Gastrocnemius medialis (tissue), 4 donors: Measurements from ENCODE around the gene PPIL6. TPM values are rescaled to one million over a fixed set of nuclear protein-coding genes. Genes with fewer than 3 reads are reported as not detected.
"Not testable (repeated sequence)": the region's sequence is repeated elsewhere in the genome, so short reads cannot be mapped to it uniquely, and the experiment has no call there.

Source experiments
- ATAC-seq, 2 donors: fragments of 150-250 bp; one replicate each; pipeline ENCODE4 v1.9.1; 2016
- DNase-seq, 2 donors: peaks; one replicate each; pipeline ENCODE4 v3.0.0-alpha.2; 2019
- H3K27ac ChIP-seq, 4 donors: fragments of 200-600 bp; sonication (generic); 1 replicate in 1 of 4; 2 replicates in 3 of 4; pipeline ENCODE4 v1.5.1; 2016 to 2018; ENCODE audit warnings: mild to moderate bottlenecking in 2 of 4, moderate library complexity in 1 of 4
- H3K27me3 ChIP-seq, 3 donors: fragments of 200-600 bp; sonication (generic) in 2 of 3; 1 replicate in 1 of 3; 2 replicates in 2 of 3; pipeline versions ENCODE4 v1.5.1 to v1.6.0; 2016 to 2019; ENCODE audit warnings: mild to moderate bottlenecking in 1 of 3, moderate library complexity in 1 of 3
- H3K36me3 ChIP-seq, 2 donors: fragments of 200-600 bp; sonication (generic) in 1 of 2; one replicate each; pipeline ENCODE4 v1.5.1; 2017 to 2018
- H3K4me1 ChIP-seq, 2 donors: fragments of 200-600 bp; sonication (generic) in 1 of 2; one replicate each; pipeline ENCODE4 v1.5.1; 2016 to 2017; ENCODE audit warnings: mild to moderate bottlenecking in 2 of 2
- H3K4me3 ChIP-seq, 4 donors: fragments of 200-600 bp; sonication (generic) in 3 of 4; 1 replicate in 1 of 4; 2 replicates in 3 of 4; pipeline ENCODE4 v1.5.1; 2016 to 2019; ENCODE audit warnings: mild to moderate bottlenecking in 2 of 4
- H3K9me3 ChIP-seq, 3 donors: fragments of 200-600 bp; sonication (generic) in 2 of 3; 1 replicate in 1 of 3; 2 replicates in 2 of 3; pipeline ENCODE4 v1.5.1; 2016 to 2019
- POLR2A ChIP-seq, 2 donors: fragments of 450-650 bp; IDR thresholded peaks; one replicate each; pipeline ENCODE4 v1.6.1; 2017; ENCODE audit warnings: antibody characterized with exemption in 2 of 2, mild to moderate bottlenecking in 2 of 2, moderate library complexity in 2 of 2
- in situ Hi-C, 4 donors: fragments of 200-750 bp; cut with MboI; loops; one replicate each; pipeline versions ENCODE4 v1.15.0 to v1.8.0; 2017; ENCODE audit warnings: low sequenced_read_pairs in 4 of 4
- intact Hi-C: fragments of 100-400 bp; cut with DNase I; formaldehyde crosslinking; loops from one replicate; pipeline ENCODE4 v1.15.1; 2023; ENCODE audit warnings: low total_unique reads
- total RNA-seq, 4 donors: library from RNA; depleted of rRNA; stranded (reverse); fragments of >200 nt; gene quantifications; one replicate each; pipeline versions ENCODE4 v1.1.0 to v1.2.3, GENCODE V29; 2016
- TF ChIP-seq, protein P1 (sequence below), 5 experiments: fragments of 450-650 bp in 3 of 5; fragments of 200-600 bp in 2 of 5; sonication (generic) in 2 of 5; IDR thresholded peaks in 4 of 5; conservative IDR thresholded peaks in 1 of 5; 1 replicate in 4 of 5; 2 replicates in 1 of 5; pipeline ENCODE4 v1.5.1; 2016 to 2019; ENCODE audit warnings: antibody characterized with exemption in 5 of 5, mild to moderate bottlenecking in 3 of 5, moderate library complexity in 3 of 5

The PPIL6 gene
- total RNA-seq, 4 donors from 2014 or later: 0.64 to 2.9 (median 1.3) TPM

DNA sequence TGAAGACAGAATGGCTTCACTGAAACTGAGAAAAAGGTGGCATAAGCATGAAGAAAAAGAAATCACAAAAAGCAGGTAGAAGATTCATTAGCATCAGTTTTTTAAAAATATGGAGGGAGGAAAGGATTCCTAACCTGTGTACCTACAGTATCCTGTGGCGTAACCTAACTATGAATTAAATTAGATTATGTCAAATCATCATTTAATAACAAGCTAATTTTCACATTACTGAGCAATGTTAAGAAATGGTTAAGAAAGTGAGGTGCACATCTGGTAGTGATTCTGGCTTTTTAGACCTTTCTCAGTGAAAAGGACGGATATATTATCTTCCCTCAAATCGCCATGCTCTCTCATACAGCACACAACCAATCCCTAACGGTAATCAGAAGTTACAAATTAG lies 70.7 kb downstream of the PPIL6 start:
- TF ChIP-seq POLR2A (IDR thresholded peaks at IDR 0.05): no peak
- TF ChIP-seq, protein P1, sequence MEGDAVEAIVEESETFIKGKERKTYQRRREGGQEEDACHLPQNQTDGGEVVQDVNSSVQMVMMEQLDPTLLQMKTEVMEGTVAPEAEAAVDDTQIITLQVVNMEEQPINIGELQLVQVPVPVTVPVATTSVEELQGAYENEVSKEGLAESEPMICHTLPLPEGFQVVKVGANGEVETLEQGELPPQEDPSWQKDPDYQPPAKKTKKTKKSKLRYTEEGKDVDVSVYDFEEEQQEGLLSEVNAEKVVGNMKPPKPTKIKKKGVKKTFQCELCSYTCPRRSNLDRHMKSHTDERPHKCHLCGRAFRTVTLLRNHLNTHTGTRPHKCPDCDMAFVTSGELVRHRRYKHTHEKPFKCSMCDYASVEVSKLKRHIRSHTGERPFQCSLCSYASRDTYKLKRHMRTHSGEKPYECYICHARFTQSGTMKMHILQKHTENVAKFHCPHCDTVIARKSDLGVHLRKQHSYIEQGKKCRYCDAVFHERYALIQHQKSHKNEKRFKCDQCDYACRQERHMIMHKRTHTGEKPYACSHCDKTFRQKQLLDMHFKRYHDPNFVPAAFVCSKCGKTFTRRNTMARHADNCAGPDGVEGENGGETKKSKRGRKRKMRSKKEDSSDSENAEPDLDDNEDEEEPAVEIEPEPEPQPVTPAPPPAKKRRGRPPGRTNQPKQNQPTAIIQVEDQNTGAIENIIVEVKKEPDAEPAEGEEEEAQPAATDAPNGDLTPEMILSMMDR (IDR thresholded peaks at IDR 0.05 in 4 of 5, conservative IDR thresholded peaks at IDR 0.05 in 1 of 5): no peak
- no peak for ATAC-seq
- Histone ChIP-seq H3K4me3 (no peak overlapping the region), H3K9me3 (no peaks in the 10 kb centered on the region), H3K36me3 (peaks cover 0 to 68% of the 10 kb centered on the region in 2 donors), H3K4me1 (peaks cover 33 to 36% of the 10 kb centered on the region in 2 donors), H3K27ac (peak overlapping the region; percentile 60 to 80 (median 76)), H3K27me3 (no peaks in the 10 kb centered on the region)
- in situ Hi-C loops (no loop called here), intact Hi-C loops (no loop called here)
- DNase-seq: no peak

DNA sequence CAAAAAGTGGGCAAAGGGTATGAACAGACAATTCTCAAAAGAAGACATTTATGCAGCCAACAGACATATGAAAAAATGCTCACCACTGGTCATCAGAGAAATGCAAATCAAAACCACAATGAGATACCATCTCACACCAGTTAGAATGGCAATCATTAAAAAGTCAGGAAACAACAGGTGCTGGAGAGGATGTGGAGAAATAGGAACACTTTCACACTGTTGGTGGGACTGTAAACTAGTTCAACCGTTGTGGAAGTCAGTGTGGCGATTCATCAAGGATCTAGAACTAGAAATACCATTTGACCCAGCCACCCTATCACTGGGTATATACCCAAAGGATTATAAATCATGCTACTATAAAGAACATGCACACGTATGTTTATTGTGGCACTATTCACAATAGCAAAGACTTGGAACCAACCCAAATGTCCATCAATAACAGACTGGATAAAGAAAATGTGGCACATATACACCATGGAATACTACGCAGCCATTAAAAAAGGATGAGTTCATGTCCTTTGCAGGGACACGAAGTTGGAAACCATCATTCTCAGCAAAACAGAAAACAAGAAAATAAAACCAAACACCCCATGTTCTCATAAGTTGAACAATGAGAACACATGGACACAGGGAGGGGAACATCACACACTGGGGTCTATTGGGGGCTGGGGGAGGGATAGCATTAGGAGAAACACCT lies 75.9 kb downstream of the PPIL6 start:
- H3K27ac ChIP-seq, DNase-seq, H3K4me3 ChIP-seq, H3K27me3 ChIP-seq, H3K9me3 ChIP-seq, ATAC-seq, in situ Hi-C loops: not testable (repeated sequence)
- Histone ChIP-seq H3K4me1 (peaks cover 4 to 19% of the 10 kb centered on the region in 2 donors), H3K36me3 (peaks cover 0 to 67% of the 10 kb centered on the region in 2 donors)
- intact Hi-C loops: loop anchor here (5.0 kb wide), 1 partner anchor 47 kb away; no protein-coding TSS in a partner anchor

DNA sequence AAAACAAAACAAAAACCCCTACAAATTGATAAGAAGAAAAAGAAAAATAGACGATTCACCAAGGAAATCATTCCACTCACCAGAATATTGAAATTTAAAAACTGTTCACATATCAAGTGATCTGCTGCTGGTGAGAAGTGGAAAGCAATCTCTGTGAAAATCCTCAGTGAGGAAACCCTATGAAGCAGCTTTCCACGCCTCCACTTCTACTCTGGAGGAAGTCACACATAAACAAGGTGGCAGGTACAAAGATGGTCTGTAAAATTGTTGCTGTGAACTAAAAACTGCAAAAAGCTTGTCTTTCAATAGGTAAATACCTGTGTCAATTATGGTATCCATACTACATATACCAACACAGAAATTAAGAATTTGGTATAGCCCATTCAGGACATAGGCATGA lies 76.7 kb downstream of the PPIL6 start:
- Histone ChIP-seq H3K27ac (peak overlapping the region in 1 of 4 donors; percentile 72), H3K4me3 (no peak overlapping the region), H3K27me3 (no peaks in the 10 kb centered on the region), H3K36me3 (peaks cover 0 to 59% of the 10 kb centered on the region in 2 donors), H3K4me1 (peaks cover 4 to 19% of the 10 kb centered on the region in 2 donors), H3K9me3 (no peaks in the 10 kb centered on the region)
- TF ChIP-seq POLR2A (IDR thresholded peaks at IDR 0.05): no peak
- TF ChIP-seq, protein P1 (IDR thresholded peaks at IDR 0.05 in 4 of 5, conservative IDR thresholded peaks at IDR 0.05 in 1 of 5): no peak
- in situ Hi-C loops: no loop called here
- intact Hi-C loops: loop anchor here (5.0 kb wide), 1 partner anchor 46 kb away; no protein-coding TSS in a partner anchor
- DNase-seq: no peak
- no peak for ATAC-seq

DNA sequence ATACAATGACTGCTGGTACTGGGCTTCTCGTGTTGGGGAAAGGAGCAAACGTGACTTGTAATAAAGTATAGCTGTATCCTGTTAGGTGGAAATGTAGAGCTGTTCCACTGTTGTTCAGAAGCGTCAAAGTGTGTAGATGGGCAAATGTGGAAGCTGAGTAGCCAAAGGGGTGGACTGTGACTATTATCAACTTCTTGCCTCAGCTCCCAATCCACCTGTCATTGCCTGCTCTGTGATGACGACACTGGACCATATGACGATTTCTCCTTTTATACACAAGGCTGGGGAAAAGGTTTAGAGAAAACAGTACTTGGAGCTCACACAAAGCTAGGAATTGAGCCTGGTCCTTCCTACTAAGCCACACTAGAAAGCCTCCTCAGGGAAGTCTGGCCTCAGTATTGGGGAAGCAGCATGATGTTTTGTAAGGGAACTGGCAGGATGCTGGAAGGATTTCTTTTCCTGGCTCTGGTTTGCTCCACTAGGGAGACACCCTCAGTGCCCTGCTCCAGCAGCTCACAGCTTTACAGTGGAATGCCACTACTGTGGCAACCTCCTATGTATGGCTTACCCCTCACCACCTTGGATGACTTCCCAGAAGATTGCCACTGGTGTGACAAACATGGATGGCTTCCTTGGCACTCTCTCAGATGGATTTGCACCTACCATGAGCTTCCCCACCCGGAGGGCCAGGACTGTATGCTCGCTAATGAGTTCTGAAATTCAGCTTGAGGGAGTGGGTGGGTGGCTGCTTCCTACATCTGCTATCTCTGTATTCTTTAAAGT lies 78.1 kb downstream of the PPIL6 start:
- Histone ChIP-seq H3K4me1 (peaks cover 4 to 19% of the 10 kb centered on the region in 2 donors), H3K36me3 (peaks cover 0 to 52% of the 10 kb centered on the region in 2 donors), H3K27me3 (no peaks in the 10 kb centered on the region)

More for the DNA sequence above, 78.1 kb downstream of the PPIL6 start:
- intact Hi-C loops: loop anchor here (5.0 kb wide), 1 partner anchor 45 kb away; no protein-coding TSS in a partner anchor
- Histone ChIP-seq H3K9me3 (no peaks in the 10 kb centered on the region), H3K4me3 (no peak overlapping the region), H3K27ac (peak overlapping the region in 3 of 4 donors; percentile 24 to 72 (median 46))
- TF ChIP-seq POLR2A (IDR thresholded peaks at IDR 0.05): no peak
- TF ChIP-seq, protein P1 (IDR thresholded peaks at IDR 0.05 in 4 of 5, conservative IDR thresholded peaks at IDR 0.05 in 1 of 5): no peak
- ATAC-seq (peak; percentile 44 to 61), DNase-seq (no peak)
- in situ Hi-C loops: no loop called here
